Testis (tissue), 3 donors: ENCODE results near the gene WDR3. TPM values are rescaled to one million over a fixed set of nuclear protein-coding genes. Genes with fewer than 3 reads are reported as not detected.

Experiments used
- DNase-seq: peaks from one replicate; pipeline ENCODE4 v3.0.0-alpha.2; 2019
- H3K27ac ChIP-seq, 2 donors: fragments of 200-600 bp; sonication (generic); one replicate each; pipeline ENCODE4 v1.5.1; 2019
- H3K27me3 ChIP-seq: fragments of 200-600 bp; sonication (generic); one replicate; pipeline ENCODE4 v1.5.1; 2019
- H3K36me3 ChIP-seq: fragments of 200-600 bp; sonication (generic); one replicate; pipeline ENCODE4 v1.5.1; 2017; ENCODE audit warnings: low read depth; ENCODE audit errors: missing control alignments
- H3K4me1 ChIP-seq: fragments of 200-600 bp; sonication (generic); one replicate; pipeline ENCODE4 v1.5.1; 2019
- H3K4me3 ChIP-seq, 2 donors: fragments of 200-600 bp; sonication (generic); one replicate each; pipeline ENCODE4 v1.5.1; 2017 to 2019
- H3K9me3 ChIP-seq: fragments of 200-600 bp; sonication (generic); one replicate; pipeline ENCODE4 v1.5.1; 2017
- CTCF ChIP-seq, 3 experiments: fragments of 450-650 bp in 2 of 3; fragments of 200-600 bp in 1 of 3; sonication (generic) in 1 of 3; IDR thresholded peaks; one replicate each; pipeline ENCODE4 v1.5.1; 2016 to 2019; ENCODE audit warnings: antibody characterized with exemption in 3 of 3, mild to moderate bottlenecking in 2 of 3, moderate library complexity in 1 of 3
- POLR2A ChIP-seq: fragments of 450-650 bp; IDR thresholded peaks from one replicate; pipeline ENCODE4 v1.6.1; 2017; ENCODE audit warnings: antibody characterized with exemption, mild to moderate bottlenecking, moderate library complexity
- intact Hi-C: fragments of 100-400 bp; cut with DNase I; formaldehyde crosslinking; loops from one replicate; pipeline ENCODE4 v1.15.1; 2023; ENCODE audit warnings: low total_unique reads
- polyA plus RNA-seq: library from polyadenylated mRNA; stranded (reverse); fragments of 350-450 nt; fragmentation: Illumina TruSeq; extraction: RNeasy Lipid Tissue Mini Kit (QIAGEN cat#74804); gene quantifications from one replicate; pipeline ENCODE4 v1.2.3, GENCODE V29; 2014; ENCODE audit warnings: low read depth, low replicate concordance; ENCODE audit not compliant: insufficient read depth
- total RNA-seq, 2 donors: library from RNA; depleted of rRNA; stranded (reverse); fragments of >200 nt; gene quantifications; one replicate each; pipeline ENCODE4 v1.2.3, GENCODE V29; 2016

The WDR3 gene
- total and polyA plus RNA-seq, 3 donors from 2014 or later = 15.6 to 34.4 (median 21.9) TPM

- TF ChIP-seq POLR2A (no peak), CTCF (IDR thresholded peaks at IDR 0.05) (no peak)
- H3K27ac ChIP-seq = no peak overlapping the region
- H3K4me3 ChIP-seq = no peak overlapping the region
- H3K4me1 ChIP-seq = no peaks in the 10 kb centered on the region
- H3K27me3 ChIP-seq = no peaks in the 10 kb centered on the region
- no peak for DNase-seq
- intact Hi-C loops = no loop called here
- H3K36me3 ChIP-seq = no peaks in the 10 kb centered on the region
- no peaks in the 10 kb centered on the region for H3K9me3 ChIP-seq
These were observed 84.4 kb downstream of the WDR3 start for GRCh38 chr1:118013938-118014337.

Other genes starting within 250 kb of the WDR3 start
- 10 to 100 TPM; 44.7 to 47.6 TPM for gene GDAP2, start 118 bp upstream of the WDR3 start, total RNA-seq
- gene GDAP2, start 118 bp upstream of the WDR3 start, polyA plus RNA-seq = 20.0 TPM